WTC11 (cell line): ENCODE measurements around the gene GORASP1.

ENCODE experiments used
- ATF2 ChIP-seq: sonication (generic); formaldehyde crosslinking; IDR thresholded peaks from 2 replicates; pipeline ENCODE4 v1.8.1; 2022; ENCODE audit warnings: low read depth, missing genetic modification reagents, borderline replicate concordance
- CTCF ChIP-seq: fragments of 200-600 bp; IDR thresholded peaks from 2 replicates; pipeline ENCODE4 v1.8.0; 2022; ENCODE audit warnings: antibody characterized with exemption
- E2F1 ChIP-seq: sonication (generic); formaldehyde crosslinking; IDR thresholded peaks from 2 replicates; pipeline ENCODE4 v1.8.0; 2022; ENCODE audit warnings: mild to moderate bottlenecking, missing genetic modification reagents
- MAX ChIP-seq: sonication (generic); formaldehyde crosslinking; IDR thresholded peaks from 2 replicates; pipeline ENCODE4 v1.8.0; 2022; ENCODE audit warnings: mild to moderate bottlenecking, missing genetic modification reagents
- NR2C2 ChIP-seq: sonication (generic); formaldehyde crosslinking; IDR thresholded peaks from 2 replicates; pipeline ENCODE4 v1.8.0; 2022; ENCODE audit warnings: mild to moderate bottlenecking, missing genetic modification reagents
- SP1 ChIP-seq: sonication (generic); formaldehyde crosslinking; conservative IDR thresholded peaks from 2 replicates; pipeline ENCODE4 v1.8.1; 2022; ENCODE audit warnings: missing genetic modification reagents
- TEAD4 ChIP-seq: sonication (generic); formaldehyde crosslinking; IDR thresholded peaks from 2 replicates; pipeline ENCODE4 v1.8.0; 2022; ENCODE audit warnings: mild to moderate bottlenecking, missing genetic modification reagents
- USF2 ChIP-seq: sonication (generic); formaldehyde crosslinking; IDR thresholded peaks from 2 replicates; pipeline ENCODE4 v1.8.1; 2023; ENCODE audit warnings: mild to moderate bottlenecking, missing genetic modification reagents, moderate library complexity
- ZBTB21 ChIP-seq: sonication (generic); formaldehyde crosslinking; IDR thresholded peaks from 2 replicates; pipeline ENCODE4 v1.8.1; 2023; ENCODE audit warnings: mild to moderate bottlenecking, missing genetic modification reagents, borderline replicate concordance
- ZNF232 ChIP-seq: sonication (generic); formaldehyde crosslinking; IDR thresholded peaks from 2 replicates; pipeline ENCODE4 v1.8.0; 2022; ENCODE audit warnings: mild to moderate bottlenecking, missing genetic modification reagents
- ZNF423 ChIP-seq: fragments of 250-450 bp; sonication (Bioruptor Pico); IDR thresholded peaks from 2 replicates; pipeline ENCODE4 v2.1.2; 2022; ENCODE audit warnings: mild to moderate bottlenecking, moderate library complexity

GRCh38 chr3:39105687-39106063 is 1.8 kb downstream of the GORASP1 start:
- TF ChIP-seq USF2 (CRISPR knock-in tag), result no peak
- TF ChIP-seq CTCF, result no peak
- TF ChIP-seq TEAD4 (CRISPR knock-in tag), result no peak
- no peak for TF ChIP-seq ZBTB21 (CRISPR knock-in tag)
- no peak for TF ChIP-seq ZNF423 (CRISPR knock-in tag)
- TF ChIP-seq NR2C2 (CRISPR knock-in tag), result no peak
- TF ChIP-seq E2F1 (CRISPR knock-in tag), result no peak
- no peak for TF ChIP-seq ATF2 (CRISPR knock-in tag)
- TF ChIP-seq ZNF232 (CRISPR knock-in tag), result no peak
- TF ChIP-seq MAX (CRISPR knock-in tag), result no peak
- TF ChIP-seq SP1, result no peak
